SKM-1 treated with dmso at 0.1 percent for 144 hours (cell line): ENCODE results near the gene CUBN.
"Not testable (repeated sequence)": the region's sequence is repeated elsewhere in the genome, so short reads cannot be mapped to it uniquely, and the experiment has no call there.

Experiments
- DNase-seq: peaks from one replicate; lab custom pipeline; 2025; ENCODE audit not compliant: unreplicated experiment; lab: John Stamatoyannopoulos, UW

The CUBN gene

DNA sequence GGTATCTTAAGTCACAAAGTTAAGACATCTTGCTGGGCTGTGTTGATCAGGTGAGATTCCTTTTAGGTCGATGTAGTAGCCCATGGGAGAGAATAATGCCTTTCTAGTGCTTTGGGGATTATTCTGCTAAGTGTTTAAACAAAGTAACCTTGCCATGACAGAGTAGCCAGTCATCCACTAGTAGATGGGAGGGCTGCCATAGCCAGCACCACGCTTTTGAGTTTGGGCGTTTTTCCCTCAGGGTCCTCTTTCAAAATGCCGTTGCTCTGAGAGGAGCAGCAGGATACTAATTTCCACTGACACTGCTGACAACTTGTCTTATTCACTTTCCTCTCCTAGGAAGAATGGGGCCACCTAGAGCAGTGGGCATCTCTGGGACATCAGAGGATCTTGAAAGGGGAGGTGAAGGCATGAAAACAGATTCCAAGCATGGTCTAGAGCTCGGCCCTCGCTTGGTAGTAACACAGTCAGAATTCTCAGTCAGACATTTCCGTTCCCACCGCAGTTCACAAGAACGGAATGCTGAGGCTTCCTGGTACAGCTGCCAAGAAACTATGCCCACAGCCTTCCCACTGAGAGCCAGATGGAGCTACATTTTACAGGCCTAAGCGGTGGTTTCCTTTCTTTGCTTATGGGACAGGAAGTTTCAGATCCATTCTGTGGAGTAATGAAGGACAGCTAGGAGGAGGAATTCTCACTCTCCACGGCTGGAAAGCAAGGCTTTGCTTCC is 297.1 kb downstream of the CUBN start:
- DNase-seq, result no peak

DNA sequence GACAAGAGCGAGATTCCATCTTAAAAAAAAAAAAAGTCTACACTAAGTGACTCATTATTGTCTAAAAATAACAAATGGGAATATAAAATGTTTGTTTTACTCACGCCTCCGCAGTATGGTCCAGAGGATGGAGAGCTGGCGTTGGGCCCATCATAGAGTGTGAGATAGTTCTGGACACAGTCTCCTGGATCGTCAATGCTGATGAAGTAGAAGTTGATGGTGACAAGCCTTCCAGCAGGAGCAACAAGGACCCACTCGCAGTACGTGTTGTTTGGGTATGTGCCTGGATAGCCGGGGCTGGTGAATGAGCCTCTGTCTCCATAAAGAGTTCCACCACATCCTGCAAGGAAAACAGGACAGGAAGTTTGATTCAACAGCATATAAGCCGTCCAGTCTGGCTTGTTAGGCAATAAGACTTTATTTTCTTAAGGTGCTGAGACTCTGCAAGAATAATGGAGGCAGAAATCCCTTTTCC is 300.9 kb downstream of the CUBN start:
- no peak for DNase-seq

- DNase-seq, result peak; percentile 33
These were observed 301.5 kb downstream of the CUBN start for GRCh38 chr10:16828114-16828568.

DNA sequence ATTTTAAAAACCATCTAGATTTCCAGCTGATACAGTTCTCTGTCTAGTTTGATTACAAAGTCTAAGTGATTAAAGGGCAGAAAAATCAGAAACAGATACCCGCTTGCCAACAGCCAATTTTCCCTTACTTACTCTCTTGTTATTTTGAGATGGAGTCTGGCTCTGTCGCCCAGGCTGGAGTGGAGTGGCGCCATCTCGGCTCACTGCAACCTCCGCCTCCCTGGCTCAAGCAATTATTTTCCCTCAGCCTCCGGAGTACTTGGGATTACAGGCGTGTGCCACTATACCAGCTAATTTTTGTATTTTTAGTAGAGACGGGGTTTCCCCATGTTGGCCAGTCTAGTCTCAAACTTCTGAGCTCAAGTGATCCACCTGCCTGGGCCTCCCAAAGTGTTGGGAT is 302.1 kb downstream of the CUBN start:
- not testable (repeated sequence) for DNase-seq

DNA sequence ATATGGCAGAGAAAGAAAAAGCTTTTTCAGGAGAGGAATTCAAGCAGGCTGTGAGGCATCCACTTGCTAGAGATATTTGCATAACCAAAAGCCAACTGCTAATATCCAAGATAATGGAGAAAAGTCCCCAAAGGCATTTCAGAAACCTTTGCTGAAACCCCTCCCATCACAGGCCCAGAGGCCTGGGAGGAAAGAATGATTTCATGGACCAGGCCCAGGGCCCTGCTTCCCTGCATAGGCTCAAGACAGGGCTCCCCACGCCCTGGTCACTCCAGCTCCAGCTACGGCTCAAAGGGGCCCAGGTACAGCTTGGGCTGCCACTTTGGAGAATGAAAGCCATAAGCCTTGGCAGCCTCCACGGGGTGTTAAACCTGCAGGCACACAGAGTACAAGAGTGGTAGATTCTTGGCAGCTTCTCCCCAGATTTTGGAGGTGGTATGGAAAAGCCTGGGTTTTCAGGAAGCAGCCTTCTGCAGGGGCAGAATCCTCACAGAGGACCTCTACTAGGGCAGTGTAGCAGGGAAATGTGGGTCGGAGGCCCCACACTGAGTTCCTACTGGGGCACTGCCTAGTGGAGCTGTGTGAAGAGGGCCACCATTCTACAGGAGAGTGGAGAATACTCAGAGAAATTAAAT is 306.8 kb downstream of the CUBN start:
- DNase-seq, result no peak

- DNase-seq, result no peak
These were observed 307.6 kb downstream of the CUBN start for GRCh38 chr10:16822027-16822426.

DNA sequence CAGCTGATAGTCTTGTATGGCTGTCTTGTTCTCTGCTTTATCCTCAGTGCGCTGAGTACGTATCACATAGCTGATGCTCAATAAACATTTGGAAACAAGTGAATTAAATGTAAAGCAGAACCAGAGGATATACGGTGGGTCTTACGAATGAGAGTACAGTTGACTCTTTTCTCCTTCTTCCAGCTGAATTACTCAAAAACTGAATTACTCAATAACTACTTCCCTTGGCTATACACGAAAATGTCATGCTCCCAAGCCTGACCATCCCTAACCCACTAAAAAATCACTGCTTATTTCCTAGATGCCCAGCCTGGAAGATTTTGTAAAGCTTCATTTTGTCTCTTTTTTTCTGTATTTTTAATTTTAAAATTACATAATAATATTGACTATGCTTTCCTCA is 309.2 kb downstream of the CUBN start:
- DNase-seq, result no peak

- no peak for DNase-seq
These were observed 309.6 kb downstream of the CUBN start for GRCh38 chr10:16820018-16820417.

GRCh38 chr10:16819436-16819835 is 310.2 kb downstream of the CUBN start:
- no peak for DNase-seq

- DNase-seq, result no peak
These were observed 310.6 kb downstream of the CUBN start for GRCh38 chr10:16819026-16819425.

DNA sequence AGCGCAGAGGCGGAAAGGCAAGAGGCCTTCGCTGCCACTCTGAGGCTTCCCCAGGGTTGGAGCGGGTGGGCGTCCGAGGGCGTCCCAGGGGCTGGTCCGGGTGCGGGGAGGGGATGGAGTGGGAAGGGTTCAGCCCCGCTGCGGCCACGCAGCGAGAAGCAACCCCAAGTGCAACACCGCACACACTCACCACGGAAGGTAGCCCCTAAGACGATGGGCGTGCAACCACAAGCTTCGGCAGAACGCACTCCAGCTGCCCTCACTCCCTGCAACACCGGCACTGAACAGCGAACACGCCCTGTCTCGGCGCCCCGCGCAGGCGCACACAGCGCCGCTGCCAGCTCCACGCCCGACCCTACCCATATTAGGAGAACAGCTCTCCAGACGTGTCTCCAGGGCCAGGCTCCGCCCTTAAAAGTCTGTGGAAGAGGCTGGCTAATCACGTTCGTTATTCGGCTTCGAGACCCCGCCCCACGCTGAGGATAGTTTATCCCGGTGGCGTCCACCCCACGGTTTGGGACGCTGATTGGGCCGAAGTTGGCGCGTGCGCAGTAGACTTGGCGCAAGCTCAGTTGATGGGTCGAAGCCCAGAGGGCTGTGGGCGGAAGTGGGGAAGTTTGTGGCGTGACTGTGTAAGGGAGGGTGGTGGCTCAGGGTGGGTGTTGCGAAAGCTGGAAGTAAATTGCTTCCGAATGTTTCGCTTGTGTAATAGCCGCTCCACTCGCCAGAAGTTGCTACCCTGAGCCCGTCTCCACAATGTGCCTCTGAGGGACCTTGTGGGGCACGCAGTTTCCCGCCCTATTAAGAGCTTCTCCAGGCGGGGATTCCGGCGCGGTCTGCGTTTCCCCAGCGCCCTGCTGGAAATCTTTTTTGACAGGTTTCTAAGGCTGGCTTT is 312.2 kb downstream of the CUBN start, which contains the start of gene RSU1:
Gene RSU1 (minus strand): TSS at position 300 of the 895 bp plus-strand sequence. CDS start 343 bp downstream, outside the sequence.
- DNase-seq, result peak; percentile 98

DNA sequence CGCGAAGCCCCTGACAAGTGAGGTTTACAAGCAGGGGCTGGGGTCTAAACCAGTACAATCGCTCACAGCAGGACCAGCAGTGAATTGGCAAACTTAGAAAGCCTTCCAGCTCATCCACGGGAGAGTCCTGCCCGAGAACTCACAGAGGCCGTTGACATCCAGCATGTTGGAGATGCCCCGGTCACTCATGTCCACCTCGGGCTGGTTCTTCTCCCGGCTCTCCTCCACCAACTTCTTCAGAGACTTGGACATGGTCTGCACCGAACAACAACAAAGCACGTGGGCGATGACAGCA is 312.8 kb downstream of the CUBN start:
- no peak for DNase-seq

DNA sequence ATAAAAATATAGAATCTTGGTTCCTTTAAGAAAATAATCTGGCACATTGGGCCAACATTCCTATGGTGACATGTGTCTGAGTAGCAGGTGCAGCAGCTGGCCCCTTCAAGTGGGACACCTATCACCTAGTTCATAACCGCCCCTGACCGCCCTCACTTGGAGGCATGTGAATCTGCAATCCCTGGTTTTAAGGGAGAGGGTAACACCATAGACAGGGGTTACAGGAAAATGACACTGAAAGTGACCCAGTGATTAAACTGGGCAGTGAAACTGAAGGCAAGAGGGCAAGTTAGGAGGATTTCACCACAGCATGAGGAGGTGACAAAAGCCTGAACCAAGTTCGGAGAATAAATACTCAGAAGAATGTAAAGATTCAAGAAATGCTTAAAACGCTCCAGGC is 313.4 kb downstream of the CUBN start:
- no peak for DNase-seq

GRCh38 chr10:16814012-16814411 is 315.6 kb downstream of the CUBN start:
- no peak for DNase-seq

- DNase-seq, result no peak
These were observed 316.9 kb downstream of the CUBN start for GRCh38 chr10:16812676-16813075.

- DNase-seq, result no peak
These were observed 317.8 kb downstream of the CUBN start for GRCh38 chr10:16811765-16812164.

DNA sequence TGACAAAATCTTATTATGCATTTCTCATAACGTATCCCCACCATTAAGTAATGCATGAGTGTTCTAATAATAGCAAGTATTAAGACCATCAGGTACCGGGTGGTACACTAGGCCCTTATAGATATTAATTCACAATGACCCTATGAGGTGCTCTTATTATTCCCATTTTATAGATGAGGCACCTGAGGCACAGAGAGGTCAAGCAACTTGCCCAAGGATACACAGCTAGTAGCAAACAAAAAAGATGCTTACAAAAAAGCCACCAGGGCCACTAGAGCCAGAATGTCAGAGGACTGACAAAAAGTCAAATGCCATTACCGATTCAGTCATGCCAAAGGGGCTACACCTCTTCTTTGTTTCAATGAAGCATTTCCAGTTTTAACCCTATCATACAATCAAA is 318.3 kb downstream of the CUBN start:
- DNase-seq, result no peak

DNA sequence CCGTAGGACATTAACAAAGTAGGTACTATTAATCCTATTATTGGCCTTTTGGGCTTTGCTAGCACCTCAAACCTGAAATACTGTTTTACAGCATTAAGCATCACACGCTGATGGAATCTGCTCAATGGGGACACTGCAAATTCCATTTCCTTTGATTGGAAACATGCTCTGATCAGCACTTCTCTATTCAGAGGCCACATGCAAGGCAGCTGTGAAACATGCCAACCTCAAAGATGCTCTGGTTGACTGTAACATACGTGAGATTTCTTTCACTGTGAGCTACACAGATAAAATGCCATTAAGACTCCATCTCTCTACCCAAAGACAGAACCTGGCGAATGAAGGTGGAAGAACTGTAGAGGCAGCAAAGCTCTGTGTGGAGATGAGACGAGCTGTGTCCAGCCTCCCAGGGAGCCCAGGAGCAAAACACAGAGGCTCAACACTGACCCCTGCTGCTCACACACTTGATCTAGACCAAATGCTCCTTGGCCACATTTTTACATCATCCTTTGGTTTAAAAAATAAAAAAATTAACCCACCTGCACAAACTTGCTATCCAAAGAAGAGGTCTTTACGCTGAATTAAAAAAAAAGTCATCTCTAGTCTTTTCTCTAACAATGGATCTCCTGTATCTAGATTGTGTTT is 320.4 kb downstream of the CUBN start:
- no peak for DNase-seq

DNA sequence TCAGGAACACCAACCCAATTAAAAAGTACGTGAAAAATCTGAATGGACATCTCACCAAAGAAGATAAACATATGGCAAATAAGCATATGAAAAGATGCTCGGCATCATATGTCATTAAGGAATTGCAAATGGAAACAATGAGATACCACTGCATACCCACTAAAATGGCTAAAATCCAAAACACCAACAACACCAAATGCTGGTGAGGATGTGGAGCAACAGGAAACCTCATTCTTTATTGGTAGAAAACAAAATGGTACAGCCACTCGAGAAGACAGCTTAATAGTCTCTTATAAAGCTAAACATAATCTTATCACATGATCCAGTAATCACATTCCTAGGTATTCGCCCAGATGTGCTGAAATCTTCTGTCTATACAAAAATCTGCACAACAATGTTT is 325.5 kb downstream of the CUBN start:
- DNase-seq, result no peak

DNA sequence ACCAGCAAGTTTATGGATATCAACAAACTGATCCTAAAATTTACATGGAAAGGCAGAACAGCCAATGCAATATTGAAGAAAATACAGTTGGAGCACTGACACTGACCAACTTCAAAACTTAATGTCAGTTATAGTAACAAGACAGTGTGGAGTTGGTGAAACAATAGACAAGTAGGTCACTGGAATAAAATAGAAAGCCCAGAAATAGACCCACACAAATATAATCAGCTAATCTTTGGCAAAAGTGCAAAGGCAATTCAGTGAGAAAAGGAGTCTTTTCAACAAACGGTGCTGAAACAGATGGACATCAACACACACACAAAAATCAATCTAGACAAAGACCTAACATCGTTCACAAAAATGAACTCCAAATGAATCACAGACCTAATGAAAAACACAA is 326.1 kb downstream of the CUBN start:
- DNase-seq, result no peak

- no peak for DNase-seq
These were observed 330.0 kb downstream of the CUBN start for GRCh38 chr10:16799621-16800020.
